ENCODE measurements around the gene CARD10.
A peak's percentile ranks its signal among the peaks of the same experiment; 100 is the strongest.

The CARD10 gene

DNA sequence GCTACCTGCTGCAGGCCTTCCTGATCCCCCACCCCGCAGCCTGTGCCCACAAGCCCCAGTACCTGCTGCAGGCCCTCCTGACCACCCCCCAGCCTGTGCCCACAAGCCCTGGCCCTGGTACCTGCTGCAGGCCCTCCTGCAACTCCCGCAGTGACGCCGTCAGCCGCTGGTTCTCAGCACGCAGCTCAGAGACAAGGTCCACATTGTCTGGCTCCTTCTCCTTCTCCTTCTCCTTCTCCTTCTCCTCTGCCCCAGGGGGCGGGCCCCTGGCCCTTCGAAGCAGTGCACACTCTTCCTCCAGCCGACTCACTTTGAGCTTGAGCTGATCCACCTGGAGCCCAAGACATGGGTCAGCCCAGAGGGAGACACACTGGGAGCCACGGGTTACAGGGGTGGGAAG, 9.1 kb downstream of the CARD10 start:
- in situ Hi-C loops (cut with HindIII; ENCODE audit: low pct_ligation_motif_present, low pct_unique_long_range_greater_than_20kb, low sequenced_read_pairs) = no loop called here
- DNase-seq = no peak

DNA sequence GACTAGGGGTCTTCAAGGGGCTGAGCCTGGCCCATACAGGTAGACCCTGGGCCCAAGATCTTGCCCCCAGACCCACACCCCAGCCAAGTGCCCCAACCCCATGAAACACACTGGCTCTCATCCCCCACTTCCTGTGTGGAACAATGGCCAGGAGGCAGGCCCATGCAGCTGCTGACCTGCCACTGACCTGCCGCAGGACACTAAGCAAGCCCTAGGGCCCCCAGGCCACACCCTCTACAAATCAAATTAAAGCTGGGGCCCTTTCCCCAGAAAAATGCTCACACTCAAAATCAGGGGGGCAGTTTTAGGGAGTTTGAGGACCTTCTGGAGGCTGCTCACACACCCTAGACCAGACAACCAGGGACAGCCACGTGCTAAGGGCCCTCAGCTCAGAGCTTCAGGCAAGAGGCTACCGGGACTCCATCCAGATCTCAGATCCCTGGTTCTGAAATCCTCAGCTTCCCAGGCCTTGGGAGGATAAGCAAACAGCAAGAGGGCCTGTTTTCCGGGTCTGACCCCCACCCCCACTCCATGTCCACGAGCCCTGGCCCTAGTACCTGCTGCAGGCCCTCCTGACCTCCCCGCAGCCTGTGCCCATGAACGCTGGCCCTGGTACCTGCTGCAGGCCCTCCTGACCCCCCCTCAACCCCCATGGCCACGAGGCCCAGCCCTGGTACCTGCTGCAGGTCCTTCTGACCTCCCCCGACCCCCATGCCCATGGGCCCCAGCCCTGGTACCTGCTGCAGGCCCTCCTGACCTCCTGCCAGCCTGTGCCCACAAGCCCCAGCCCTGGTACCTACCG, 10.0 kb downstream of the CARD10 start:
- in situ Hi-C loops (cut with HindIII; ENCODE audit: low pct_ligation_motif_present, low pct_unique_long_range_greater_than_20kb, low sequenced_read_pairs) = no loop called here
- no peak for DNase-seq

DNA sequence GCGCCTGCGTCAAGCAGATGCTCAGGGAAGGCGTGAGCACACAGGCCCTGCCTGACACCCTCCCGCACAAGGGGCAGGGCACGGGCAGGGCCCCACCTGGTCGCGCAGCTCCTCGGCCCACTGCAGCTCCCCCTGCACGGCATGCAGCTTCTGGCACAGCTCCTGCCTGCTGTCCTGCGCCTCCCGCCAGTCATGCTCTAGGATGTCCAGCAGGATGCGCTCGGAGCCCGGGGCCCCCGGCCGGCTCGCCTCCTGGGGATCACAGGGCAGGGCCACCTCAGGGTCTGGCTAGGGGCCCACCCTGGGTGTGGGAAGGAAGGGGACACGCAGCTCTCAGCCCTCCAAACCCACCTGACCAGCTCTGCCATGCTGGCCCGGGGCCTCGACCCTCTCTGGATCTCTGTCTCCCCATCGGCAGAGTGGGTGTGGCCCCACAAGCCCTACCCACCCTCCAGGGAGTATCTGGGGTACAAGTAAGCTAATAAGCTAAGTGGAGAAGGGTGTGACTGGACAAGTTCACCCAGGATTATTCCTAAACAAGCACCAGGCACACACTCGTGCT, 10.7 kb downstream of the CARD10 start:
- no peak for DNase-seq
- in situ Hi-C loops (cut with HindIII; ENCODE audit: low pct_ligation_motif_present, low pct_unique_long_range_greater_than_20kb, low sequenced_read_pairs) = no loop called here

DNA sequence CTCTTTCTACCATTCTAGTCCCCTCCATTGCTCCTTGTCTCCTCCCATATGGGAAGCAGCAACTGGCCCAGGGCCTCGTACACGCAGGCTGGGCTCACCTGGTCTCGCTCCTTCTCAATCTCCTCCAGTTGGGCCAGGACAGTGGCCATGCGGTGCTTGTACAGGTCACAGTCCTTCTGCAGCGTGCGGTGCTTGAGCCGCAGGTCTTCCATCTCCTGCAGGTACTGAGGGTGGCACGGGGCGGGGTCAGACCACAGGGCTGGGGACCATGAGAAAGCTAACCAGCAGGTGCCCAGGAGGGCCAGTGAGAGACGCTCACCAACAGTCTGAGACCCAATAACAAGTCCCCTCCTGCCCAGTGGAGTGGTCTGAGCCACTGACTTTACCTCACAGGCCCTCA, 11.5 kb downstream of the CARD10 start:
- DNase-seq = no peak
- in situ Hi-C loops (cut with HindIII; ENCODE audit: low pct_ligation_motif_present, low pct_unique_long_range_greater_than_20kb, low sequenced_read_pairs) = no loop called here

DNA sequence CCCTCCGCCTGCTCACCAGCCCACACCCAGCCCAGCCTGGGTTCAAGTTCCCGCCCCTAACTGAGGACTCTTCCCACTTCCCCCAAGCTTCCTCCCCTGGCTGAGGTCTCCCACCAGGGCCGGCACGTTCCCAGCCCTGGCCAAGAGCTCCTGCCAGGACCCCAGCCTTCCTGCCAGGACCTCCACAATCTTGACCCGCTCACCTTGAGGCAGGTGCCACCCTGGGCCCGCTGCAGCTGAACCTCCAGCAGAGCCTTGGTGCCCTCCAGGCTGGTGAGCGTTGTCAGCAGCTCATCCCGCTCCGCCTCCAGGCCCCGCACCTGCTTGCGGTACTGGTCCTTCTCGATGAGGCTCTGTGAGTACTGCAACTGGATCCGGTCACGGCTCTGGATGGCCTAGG, 13.2 kb downstream of the CARD10 start:
- in situ Hi-C loops (cut with HindIII; ENCODE audit: low pct_ligation_motif_present, low pct_unique_long_range_greater_than_20kb, low sequenced_read_pairs) = no loop called here
- no peak for DNase-seq

DNA sequence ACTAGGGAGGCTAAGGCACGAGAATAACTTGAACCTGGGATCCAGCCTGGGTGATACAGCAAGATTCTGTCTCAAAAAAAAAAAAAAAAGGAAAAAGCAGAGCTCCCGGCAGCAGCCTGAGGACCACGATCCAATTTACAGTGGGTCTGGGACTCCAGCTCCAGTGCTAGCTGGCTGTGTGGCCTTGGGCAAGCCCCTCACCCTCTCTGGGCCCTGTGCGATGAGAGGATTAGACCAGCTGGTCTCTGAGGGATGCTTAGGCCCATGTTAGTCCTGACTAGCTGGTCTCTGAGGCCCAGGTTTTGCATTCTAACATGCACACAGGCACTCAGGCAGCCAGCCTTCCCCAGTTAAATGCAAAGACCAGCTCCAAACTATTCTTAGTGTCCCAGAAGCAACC, 13.7 kb downstream of the CARD10 start:
- in situ Hi-C loops (cut with HindIII; ENCODE audit: low pct_ligation_motif_present, low pct_unique_long_range_greater_than_20kb, low sequenced_read_pairs) = no loop called here
- no peak for DNase-seq

DNA sequence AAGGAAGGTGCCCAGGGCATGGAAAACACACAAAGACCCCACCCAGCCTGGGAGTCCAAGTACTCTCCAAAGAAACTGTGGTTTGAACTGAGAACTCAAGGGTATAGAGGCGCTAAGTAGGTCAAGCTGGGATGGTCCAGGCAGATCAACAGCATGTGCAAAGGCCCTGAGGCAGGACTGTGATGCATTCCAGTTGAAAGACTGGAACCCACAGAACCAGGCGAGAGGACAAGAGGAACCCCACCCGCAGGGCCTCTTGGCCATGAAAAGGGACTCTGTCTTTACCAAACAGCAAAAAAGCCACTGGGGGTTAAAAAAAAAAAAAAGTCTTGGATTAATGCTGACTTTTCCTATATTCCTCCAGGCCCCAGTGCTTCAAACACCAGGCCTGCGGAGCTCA, 14.3 kb downstream of the CARD10 start:
- in situ Hi-C loops (cut with HindIII; ENCODE audit: low pct_ligation_motif_present, low pct_unique_long_range_greater_than_20kb, low sequenced_read_pairs) = no loop called here

DNA sequence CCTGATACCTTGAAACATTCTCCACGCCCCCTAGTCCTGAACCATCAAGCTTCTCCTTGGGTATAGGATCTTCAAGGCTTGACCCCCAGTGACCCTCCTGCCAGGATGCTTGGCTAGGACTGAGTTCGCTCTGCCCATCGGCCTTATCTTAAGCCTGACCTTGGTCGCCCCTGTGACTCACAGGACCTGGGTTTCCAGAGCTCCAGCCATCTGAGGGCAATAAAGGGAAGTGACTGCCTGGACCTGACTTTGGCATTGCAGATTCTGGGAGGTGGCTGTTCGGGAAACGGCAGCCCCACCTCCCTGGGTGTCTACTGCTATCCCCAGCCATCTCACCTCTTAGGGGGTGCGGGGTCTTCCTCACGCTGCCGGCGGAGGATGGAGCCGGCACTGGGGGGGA, 15.4 kb downstream of the CARD10 start:
- DNase-seq = peak; percentile 24
- in situ Hi-C loops (cut with HindIII; ENCODE audit: low pct_ligation_motif_present, low pct_unique_long_range_greater_than_20kb, low sequenced_read_pairs) = no loop called here

More for the DNA sequence above, 14.3 kb downstream of the CARD10 start:
- DNase-seq = no peak

DNA sequence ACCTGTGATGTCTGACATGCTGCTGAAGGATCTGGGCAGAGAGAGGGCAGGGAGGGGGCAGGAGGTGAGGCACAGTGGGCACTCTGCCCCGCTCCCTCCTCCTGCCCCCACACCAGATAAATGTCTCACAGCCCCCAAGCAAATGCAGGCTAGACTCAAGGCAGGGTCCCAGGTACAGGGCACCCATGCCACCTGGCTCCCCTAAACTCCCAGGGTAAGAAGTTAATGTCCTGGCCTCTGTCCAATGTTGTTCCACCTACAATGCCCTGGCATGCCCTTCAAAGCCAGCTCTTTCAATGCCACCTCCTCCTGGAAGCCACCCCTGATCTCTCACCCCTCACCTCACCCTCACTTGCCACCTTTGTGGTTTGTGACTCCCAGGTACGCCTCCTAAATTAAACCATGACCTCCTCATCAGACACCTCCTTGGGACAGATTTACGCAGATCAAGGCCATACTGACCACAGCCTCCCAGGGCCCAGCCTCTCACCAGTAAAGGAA, 16.0 kb downstream of the CARD10 start:
- no peak for DNase-seq
- in situ Hi-C loops (cut with HindIII; ENCODE audit: low pct_ligation_motif_present, low pct_unique_long_range_greater_than_20kb, low sequenced_read_pairs) = no loop called here

DNA sequence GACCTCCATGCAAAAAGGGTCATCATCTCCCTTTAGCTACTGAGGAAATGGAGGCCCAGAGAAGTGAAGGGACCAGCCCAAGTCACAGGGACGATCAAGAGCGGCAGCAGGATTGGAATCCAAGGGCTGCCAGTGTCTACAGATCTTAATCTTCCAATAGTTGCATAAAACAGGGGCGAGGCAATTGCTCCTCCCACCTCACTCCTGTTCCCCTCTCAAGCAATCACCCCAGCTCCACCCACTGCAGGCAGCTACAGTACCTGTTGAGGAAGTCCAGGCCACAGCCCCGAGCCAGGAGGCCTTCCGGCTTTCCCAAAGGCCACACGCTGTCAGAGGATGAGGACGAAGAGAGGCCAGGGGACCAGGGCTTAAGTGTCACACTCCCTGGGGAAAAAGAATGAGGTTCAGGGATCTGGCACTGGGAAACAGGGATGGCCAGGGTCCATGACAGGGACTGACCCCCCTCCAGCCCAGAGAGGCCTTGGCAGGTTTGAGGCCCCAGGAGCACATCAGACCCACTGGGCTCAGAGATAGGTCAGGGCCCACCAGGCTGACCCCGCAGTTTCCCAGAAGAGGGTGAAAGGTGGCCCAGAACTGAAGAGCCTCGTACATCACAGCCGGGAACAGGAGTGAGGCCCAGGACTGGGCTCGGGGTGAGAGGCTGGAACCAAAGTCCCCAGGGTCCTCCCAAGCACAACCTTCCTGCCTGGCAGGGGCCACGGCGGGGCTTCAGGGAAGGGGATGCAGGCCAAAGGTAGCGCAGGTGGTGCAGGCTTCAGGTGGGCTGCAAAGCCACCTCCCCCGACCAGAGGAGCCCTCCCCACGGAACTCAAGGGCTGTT, 16.7 kb downstream of the CARD10 start:
- DNase-seq = peak; percentile 37

DNA sequence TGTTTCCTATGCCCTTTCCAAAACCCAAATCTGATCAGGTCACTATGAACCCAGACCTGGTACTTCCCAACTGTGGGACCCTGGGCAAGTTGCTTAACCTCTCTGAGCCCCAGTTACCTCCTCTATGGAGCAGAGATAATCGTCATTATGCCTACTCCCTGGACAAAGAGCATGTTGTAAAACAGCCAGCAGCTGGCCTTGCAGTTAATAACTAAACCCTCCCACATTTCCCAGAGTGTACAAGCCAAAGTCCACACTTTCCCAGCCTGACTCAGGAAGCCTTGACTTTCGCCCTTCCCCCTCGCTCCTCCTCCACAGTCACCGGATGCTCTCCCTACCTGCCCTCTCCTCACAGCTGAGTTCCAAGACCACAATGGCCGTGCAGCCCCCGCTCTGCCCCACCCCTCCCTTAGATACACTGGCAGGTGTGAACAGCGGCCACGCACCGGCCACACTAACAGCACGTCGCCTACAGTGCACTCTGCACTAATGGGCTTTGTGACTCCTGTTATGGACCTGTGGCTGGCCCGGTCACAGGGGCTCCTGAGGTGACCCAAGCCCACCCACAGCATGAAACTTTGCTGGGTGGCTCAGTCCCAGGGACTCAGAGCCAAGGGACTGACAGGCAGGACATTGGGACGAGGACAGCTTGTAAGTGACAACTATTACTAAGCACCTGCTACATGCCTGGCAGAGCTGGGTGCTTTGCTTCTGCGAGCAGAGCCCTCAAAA, 17.4 kb downstream of the CARD10 start:
- DNase-seq = peak; percentile 96
- in situ Hi-C loops (cut with HindIII; ENCODE audit: low pct_ligation_motif_present, low pct_unique_long_range_greater_than_20kb, low sequenced_read_pairs) = no loop called here

More for the DNA sequence above, 16.7 kb downstream of the CARD10 start:
- in situ Hi-C loops (cut with HindIII; ENCODE audit: low pct_ligation_motif_present, low pct_unique_long_range_greater_than_20kb, low sequenced_read_pairs) = no loop called here

DNA sequence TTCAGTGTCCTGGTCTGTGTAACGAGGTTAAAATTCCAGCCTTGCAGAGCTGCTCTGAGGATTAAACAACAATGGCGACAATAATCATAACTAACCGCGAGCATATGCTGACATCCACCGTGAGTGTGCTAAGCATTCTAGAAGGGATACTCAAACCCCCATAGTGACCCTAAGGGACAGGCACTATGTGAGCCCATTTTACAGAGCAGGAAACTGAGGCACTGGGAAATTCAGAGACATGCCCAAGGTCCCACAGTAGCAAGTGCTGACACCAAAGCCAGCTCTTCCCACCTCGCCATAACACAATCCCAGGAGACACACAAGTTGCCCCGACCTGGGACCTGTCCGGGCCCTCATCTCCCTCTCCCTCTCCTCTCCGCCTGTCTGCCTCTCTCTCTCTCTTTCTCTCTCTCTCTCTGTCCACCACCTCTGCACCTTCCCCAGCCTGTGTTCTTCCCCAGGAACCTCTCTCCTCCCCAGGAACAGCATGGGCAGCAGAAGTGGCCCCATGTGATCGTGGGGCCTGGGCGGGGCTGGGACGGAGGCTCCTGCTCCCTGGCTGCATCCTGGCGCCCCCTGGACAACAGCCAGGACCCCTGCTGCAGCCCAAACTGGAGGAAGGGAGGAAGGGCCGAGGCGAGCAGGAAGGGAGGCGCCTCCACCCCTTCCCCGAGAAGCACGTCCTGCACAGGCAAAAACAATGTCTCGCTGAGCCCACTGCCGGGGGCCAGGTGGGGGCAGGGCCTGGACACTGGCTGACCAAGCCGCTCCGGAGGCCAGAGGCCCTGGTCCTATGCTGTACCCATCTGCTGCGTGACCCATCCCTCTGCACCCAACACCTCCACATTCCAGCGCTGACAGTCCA, 18.2 kb downstream of the CARD10 start:
- in situ Hi-C loops (cut with HindIII; ENCODE audit: low pct_ligation_motif_present, low pct_unique_long_range_greater_than_20kb, low sequenced_read_pairs) = no loop called here

DNA sequence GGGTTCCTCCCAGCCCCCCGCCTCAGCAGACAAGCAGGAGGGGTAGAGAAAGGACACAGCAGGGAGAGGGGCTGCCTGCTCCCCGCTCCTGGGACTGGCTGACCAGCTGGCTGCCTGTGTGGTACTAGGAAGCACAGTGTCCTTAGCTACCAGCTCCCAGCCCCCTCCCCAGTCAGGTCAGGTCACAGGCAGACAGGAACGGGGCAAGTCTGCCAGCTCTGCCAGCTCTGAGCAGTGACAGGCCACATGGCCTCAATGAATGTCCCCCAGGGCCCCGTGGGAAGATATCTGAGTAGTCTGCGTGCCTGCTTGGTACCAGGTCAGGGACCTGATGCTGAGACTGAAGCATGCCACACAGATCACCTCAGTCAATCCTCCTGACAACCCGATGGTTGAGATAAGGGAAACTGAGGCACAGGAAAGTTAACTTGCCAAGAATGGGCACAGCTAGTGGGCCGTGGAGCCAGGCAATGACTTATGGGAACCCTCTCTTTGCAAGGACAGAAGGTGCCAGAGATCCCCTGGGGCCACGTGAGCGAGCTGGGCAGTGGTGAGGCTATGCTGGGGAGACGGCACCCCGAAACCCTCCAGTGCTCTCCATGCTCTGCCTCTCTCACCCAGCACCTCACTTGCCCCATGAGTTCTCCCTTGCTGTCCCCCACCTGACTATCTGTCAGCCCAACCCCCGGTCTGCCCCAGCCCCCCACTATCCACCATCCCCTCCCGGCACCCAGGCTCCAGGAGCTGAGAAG, 19.2 kb downstream of the CARD10 start:
- no peak for DNase-seq
- in situ Hi-C loops (cut with HindIII; ENCODE audit: low pct_ligation_motif_present, low pct_unique_long_range_greater_than_20kb, low sequenced_read_pairs) = no loop called here

More for the DNA sequence above, 18.2 kb downstream of the CARD10 start:
- DNase-seq = peak; percentile 29

DNA sequence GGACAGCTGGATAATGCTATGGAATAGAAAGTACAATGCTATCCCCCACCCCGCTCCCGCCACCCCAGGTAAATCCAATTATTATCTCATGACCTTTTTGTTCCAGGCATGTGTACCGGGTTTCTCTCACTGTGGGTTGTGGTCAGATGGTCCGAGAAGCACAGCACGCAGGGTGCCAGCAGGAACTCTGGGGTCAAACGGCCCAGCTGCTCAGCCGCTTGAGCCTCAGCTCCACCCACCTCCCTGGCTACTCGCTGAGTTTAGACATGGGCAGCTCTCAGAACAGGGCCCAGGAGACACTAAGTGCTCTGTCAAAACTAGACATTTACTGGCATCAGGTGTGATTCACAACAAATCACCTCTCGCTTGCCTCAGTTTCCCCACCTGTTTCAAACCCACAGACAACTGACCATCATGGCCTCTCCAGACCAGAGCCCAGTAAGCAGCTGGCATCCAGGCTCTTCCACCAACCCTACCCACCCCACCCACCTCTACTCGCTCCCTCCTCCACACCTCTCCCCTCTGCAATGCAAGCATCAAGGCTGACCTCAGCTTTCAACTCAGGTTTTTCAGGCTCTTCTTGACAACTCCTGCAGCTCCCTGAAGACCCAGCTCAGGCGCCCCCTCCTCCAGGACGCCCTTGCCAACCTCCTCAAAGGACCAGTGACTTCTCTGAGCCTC, 20.0 kb downstream of the CARD10 start:
- no peak for DNase-seq
- in situ Hi-C loops (cut with HindIII; ENCODE audit: low pct_ligation_motif_present, low pct_unique_long_range_greater_than_20kb, low sequenced_read_pairs) = no loop called here

DNA sequence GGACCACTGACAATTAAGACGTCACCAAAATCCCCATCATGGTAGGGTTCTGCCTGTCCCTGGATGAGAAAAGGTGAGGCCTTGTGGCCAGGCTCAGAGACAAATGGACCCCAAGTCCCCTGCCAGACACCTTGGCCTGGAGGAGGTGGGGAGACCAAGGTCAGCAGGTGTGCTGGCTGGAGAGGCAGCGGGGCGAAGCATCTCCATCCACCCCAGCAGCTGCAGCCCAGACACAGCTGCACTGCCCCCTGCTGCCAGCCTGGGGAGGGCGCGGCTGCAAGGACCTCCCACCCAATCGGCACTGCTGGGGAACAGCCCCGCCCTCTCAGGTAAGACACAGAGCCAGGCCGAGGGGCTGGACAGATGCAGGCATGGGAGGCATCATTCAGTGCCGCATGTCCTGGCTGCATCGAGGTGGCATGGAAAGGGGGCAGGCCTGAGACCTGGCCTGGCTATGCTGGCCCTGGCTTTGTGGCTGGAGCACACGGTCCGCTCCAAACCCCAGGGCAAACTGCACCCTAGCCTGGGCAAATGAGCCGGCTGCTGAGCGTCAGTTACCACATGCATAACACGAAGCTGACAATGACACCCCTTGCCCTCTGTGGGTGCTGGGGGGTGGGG, 20.8 kb downstream of the CARD10 start:
- DNase-seq = no peak
- in situ Hi-C loops (cut with HindIII; ENCODE audit: low pct_ligation_motif_present, low pct_unique_long_range_greater_than_20kb, low sequenced_read_pairs) = no loop called here

DNA sequence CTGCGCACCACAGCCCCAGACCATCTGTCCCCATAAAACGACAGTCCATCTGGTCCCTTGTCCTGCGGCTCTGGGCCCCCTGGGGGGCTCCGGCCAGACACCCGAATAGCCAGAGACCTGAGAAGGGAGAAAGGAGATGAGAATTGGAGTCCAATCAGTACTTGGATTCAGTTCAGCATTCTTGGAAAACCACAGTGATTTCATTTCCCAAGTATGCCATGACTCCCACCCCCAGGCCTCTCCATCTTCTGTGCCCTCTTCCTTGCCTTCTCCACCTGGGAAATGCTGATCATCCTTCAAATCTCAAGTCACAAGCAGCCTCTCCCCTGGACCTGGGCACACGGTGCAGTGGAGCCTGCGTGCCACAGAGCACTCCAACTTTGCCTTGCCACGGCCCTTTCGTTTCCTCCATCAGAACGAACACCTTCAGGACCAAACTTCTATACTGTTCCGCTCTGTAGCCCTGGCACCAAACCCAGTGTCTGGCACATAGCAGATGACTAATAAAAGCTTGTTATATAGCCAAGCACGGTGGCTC, 22.1 kb downstream of the CARD10 start:
- DNase-seq = peak; percentile 97
- in situ Hi-C loops (cut with HindIII; ENCODE audit: low pct_ligation_motif_present, low pct_unique_long_range_greater_than_20kb, low sequenced_read_pairs) = no loop called here

Data from ACHN (cell line).